NT2/D1 (cell line): ENCODE data around the gene LIME1.

Experiments
- SUZ12 ChIP-seq: IDR thresholded peaks from 2 replicates; pipeline ENCODE4 v1.6.1; 2011; ENCODE audit not compliant: insufficient read length, insufficient read depth; ENCODE audit errors: extremely low read depth
- YY1 ChIP-seq: IDR thresholded peaks from 2 replicates; pipeline ENCODE4 v1.6.1; 2011; ENCODE audit not compliant: insufficient read length, insufficient read depth
- ZNF274 ChIP-seq: IDR thresholded peaks from 2 replicates; pipeline ENCODE4 v1.6.1; 2011; ENCODE audit warnings: mild to moderate bottlenecking, low read depth, low read length

DNA sequence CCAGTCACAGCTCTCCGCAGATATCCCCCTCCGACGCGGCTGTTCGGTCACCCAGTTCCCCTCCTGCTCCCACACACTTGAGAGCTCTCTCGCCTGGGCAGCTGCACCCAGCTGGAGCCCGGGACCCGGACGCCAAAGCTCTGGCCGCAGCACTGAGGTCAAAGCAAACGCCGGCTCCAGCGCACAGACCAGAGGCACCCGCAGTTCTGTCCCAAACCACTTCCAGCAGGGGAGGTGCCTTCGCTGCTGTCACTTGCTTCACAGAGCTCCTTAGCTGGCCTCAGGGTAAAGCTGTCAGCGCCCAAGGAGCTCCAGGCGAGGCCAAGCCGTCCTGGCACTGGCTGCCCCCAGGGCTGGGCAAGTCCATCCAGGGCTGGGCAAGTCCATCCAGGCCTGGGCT lies 31.0 kb downstream of the LIME1 start:
- TF ChIP-seq SUZ12 (no peak), ZNF274 (no peak), YY1 (no peak)
